ENCODE measurements around the gene KLF6.

GRCh38 chr10:3747984-3748383, 37.0 kb downstream of the KLF6 start:
- TF ChIP-seq CTCF (IDR thresholded peaks at IDR 0.05 in 4 of 5, conservative IDR thresholded peaks at IDR 0.05 in 1 of 5) (no peak), POLR2A (IDR thresholded peaks at IDR 0.05) (no peak)

Data from gastrocnemius medialis (tissue), 4 donors.